Fibroblast of lung (primary cell): ENCODE results near the gene CDKAL1. TPM values are rescaled to one million over a fixed set of nuclear protein-coding genes. Genes with fewer than 3 reads are reported as not detected.

ENCODE experiments used
- DNase-seq, 2 donors: peaks; one replicate each; pipeline versions ENCODE4 v3.0.0 to v3.0.0-alpha.2; 2010; ENCODE audit warnings: low read depth in 2 of 2
- H2AFZ ChIP-seq: 2 replicates; pipeline ENCODE4 v1.5.1; 2012; ENCODE audit warnings: low read length, control low read depth, inconsistent platforms
- H3K27ac ChIP-seq: 2 replicates; pipeline ENCODE4 v1.5.1; 2011; ENCODE audit warnings: low read length, control low read depth; ENCODE audit not compliant: insufficient read depth
- H3K27me3 ChIP-seq: 2 replicates; pipeline ENCODE4 v1.5.1; 2011; ENCODE audit warnings: mild to moderate bottlenecking, low read length; ENCODE audit not compliant: control insufficient read depth, insufficient read depth
- H3K36me3 ChIP-seq: 2 replicates; pipeline ENCODE4 v1.5.1; 2011; ENCODE audit warnings: low read length; ENCODE audit not compliant: control insufficient read depth, insufficient read depth
- H3K4me1 ChIP-seq: 2 replicates; pipeline ENCODE4 v1.5.1; 2011; ENCODE audit warnings: low read length; ENCODE audit not compliant: control insufficient read depth, insufficient read depth; ENCODE audit errors: extremely low read depth
- H3K4me2 ChIP-seq: 2 replicates; pipeline ENCODE4 v1.5.1; 2011; ENCODE audit warnings: low read length, control low read depth; ENCODE audit not compliant: insufficient read depth; ENCODE audit errors: extremely low read depth
- H3K4me3 ChIP-seq, 4 experiments: fragments of 200-600 bp in 1 of 4; sonication (generic) in 1 of 4; replicated peaks in 1 of 4; 2 replicates each; pipeline ENCODE4 v1.5.1; 2011 to 2016; ENCODE audit warnings: low read length in 4 of 4, low read depth in 3 of 4, mild to moderate bottlenecking in 3 of 4, control low read depth in 2 of 4, inconsistent platforms in 1 of 4, mixed read lengths in 1 of 4; ENCODE audit not compliant: insufficient read depth in 1 of 4; ENCODE audit errors: control extremely low read depth in 1 of 4
- H3K79me2 ChIP-seq: 2 replicates; pipeline ENCODE4 v1.5.1; 2012; ENCODE audit warnings: mild to moderate bottlenecking, low read length, inconsistent platforms; ENCODE audit not compliant: control insufficient read depth, insufficient read depth
- H3K9ac ChIP-seq: 2 replicates; pipeline ENCODE4 v1.5.1; 2011; ENCODE audit warnings: mild to moderate bottlenecking, low read length, control low read depth; ENCODE audit not compliant: insufficient read depth
- H3K9me3 ChIP-seq: 2 replicates; pipeline ENCODE4 v1.5.1; 2012; ENCODE audit warnings: low read depth, low read length; ENCODE audit not compliant: control insufficient read depth, insufficient read depth
- H4K20me1 ChIP-seq: 2 replicates; pipeline ENCODE4 v1.5.1; 2011; ENCODE audit warnings: low read length; ENCODE audit not compliant: control insufficient read depth, insufficient read depth; ENCODE audit errors: extremely low read depth
- EZH2 ChIP-seq: IDR thresholded peaks from 2 replicates; pipeline ENCODE4 v1.5.1; 2012; ENCODE audit warnings: low read length, control low read depth, mild to moderate bottlenecking; ENCODE audit errors: missing control alignments
- polyA plus RNA-seq, 2 donors: library from polyadenylated mRNA; depleted of rRNA in 1 of 2; stranded (reverse) in 1 of 2; unstranded in 1 of 2; fragments of >200 nt; gene quantifications; 2 replicates each; pipeline ENCODE4 v1.2.1, GENCODE V29; 2011 to 2012; ENCODE audit warnings: missing spikeins in 1 of 2
- total RNA-seq: library from RNA; depleted of rRNA; stranded (reverse); fragments of >200 nt; gene quantifications from 2 replicates; pipeline ENCODE4 v1.2.1, GENCODE V29; 2014
- TF ChIP-seq, protein P1 (sequence below), 2 donors: IDR thresholded peaks in 1 of 2; conservative IDR thresholded peaks in 1 of 2; 1 replicate in 1 of 2; 2 replicates in 1 of 2; pipeline ENCODE4 v1.5.1; 2011 to 2012; ENCODE audit warnings: low read length in 2 of 2, control low read depth in 1 of 2, inconsistent platforms in 1 of 2, low read depth in 1 of 2, mild to moderate bottlenecking in 1 of 2

CDKAL1 gene
- total and polyA plus RNA-seq, 2 donors (not counting 1 experiment from before 2014, with no cell fraction given) = 7.4 to 15.0 TPM

DNA sequence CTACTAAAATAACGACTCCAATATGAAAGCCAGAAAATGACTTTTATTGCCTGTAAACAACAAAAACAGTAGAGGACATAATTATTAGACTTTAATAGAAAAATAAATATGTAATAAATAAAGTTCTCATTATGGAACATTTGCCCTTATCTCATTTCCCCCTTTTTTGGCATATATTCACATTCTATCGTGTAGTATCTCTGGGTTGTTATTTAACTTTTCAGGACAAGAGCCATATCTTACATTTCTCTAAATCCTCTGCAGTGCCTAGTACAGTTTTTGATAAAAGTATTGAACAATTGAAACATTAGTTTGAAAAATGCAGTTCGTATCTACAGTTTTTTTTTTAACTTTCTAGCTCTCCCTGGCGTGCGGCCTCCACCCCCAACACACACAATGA, 617.3 kb downstream of the CDKAL1 start:
- H3K4me3 ChIP-seq = no peak overlapping the region
- no peak for TF ChIP-seq EZH2
- TF ChIP-seq, protein P1, sequence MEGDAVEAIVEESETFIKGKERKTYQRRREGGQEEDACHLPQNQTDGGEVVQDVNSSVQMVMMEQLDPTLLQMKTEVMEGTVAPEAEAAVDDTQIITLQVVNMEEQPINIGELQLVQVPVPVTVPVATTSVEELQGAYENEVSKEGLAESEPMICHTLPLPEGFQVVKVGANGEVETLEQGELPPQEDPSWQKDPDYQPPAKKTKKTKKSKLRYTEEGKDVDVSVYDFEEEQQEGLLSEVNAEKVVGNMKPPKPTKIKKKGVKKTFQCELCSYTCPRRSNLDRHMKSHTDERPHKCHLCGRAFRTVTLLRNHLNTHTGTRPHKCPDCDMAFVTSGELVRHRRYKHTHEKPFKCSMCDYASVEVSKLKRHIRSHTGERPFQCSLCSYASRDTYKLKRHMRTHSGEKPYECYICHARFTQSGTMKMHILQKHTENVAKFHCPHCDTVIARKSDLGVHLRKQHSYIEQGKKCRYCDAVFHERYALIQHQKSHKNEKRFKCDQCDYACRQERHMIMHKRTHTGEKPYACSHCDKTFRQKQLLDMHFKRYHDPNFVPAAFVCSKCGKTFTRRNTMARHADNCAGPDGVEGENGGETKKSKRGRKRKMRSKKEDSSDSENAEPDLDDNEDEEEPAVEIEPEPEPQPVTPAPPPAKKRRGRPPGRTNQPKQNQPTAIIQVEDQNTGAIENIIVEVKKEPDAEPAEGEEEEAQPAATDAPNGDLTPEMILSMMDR (conservative IDR thresholded peaks at IDR 0.05 in 1 of 2, IDR thresholded peaks at IDR 0.05 in 1 of 2; ENCODE audit: low read depth in 1 of 2, low read length in 2 of 2) = no peak
- H3K36me3 ChIP-seq = no peaks in the 10 kb centered on the region
- H3K27me3 ChIP-seq = no peaks in the 10 kb centered on the region
- H3K4me1 ChIP-seq = no peaks in the 10 kb centered on the region
- no peaks in the 10 kb centered on the region for H4K20me1 ChIP-seq
- no peak overlapping the region for H2AFZ ChIP-seq
- H3K9me3 ChIP-seq = no peaks in the 10 kb centered on the region
- H3K4me2 ChIP-seq = no peak overlapping the region
- H3K27ac ChIP-seq = no peak overlapping the region
- no peaks in the 10 kb centered on the region for H3K79me2 ChIP-seq
- no peak for DNase-seq
- no peak overlapping the region for H3K9ac ChIP-seq

DNA sequence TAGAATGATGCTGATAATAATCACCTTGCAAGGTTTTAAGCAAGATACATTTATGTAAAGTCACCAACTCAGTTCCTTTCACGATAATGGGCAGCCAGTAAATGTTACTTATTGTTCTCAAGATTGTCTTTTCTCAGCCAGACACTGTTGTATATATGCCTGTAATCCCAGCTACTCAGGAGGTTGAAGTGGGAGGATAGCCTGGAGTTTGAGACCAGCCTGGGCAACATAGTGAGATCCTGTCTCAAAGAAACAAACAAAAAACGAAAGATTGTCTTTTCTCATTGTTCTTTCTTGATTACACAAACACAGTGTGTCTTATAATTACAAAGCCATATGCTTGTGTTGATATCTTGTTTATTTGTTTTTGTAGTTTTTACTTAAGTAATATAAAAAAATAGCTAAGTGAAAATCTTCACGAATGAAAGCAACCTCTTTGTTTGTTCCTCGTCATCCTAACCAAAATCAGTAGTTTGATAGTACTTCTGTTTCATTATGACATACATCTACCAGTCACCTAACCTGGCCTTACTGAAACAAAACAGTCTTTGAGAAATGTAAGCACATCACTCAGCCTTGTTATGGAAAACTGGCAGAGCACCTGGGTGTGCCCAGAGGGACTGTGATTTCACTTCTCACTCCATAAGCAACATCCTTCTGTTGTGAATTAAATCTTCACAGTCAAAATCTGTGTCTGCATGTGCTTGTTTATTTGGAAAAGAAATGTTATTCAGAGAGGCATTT, 623.1 kb downstream of the CDKAL1 start:
- Histone ChIP-seq H3K36me3 (no peaks in the 10 kb centered on the region), H4K20me1 (no peaks in the 10 kb centered on the region), H3K27ac (no peak overlapping the region), H3K4me1 (no peaks in the 10 kb centered on the region), H3K4me2 (no peak overlapping the region), H3K4me3 (no peak overlapping the region), H2AFZ (no peak overlapping the region), H3K9me3 (no peaks in the 10 kb centered on the region), H3K27me3 (no peaks in the 10 kb centered on the region), H3K9ac (no peak overlapping the region), H3K79me2 (no peaks in the 10 kb centered on the region)
- no peak for TF ChIP-seq EZH2
- TF ChIP-seq, protein P1 (conservative IDR thresholded peaks at IDR 0.05 in 1 of 2, IDR thresholded peaks at IDR 0.05 in 1 of 2; ENCODE audit: low read depth in 1 of 2, low read length in 2 of 2) = no peak
- DNase-seq = no peak

DNA sequence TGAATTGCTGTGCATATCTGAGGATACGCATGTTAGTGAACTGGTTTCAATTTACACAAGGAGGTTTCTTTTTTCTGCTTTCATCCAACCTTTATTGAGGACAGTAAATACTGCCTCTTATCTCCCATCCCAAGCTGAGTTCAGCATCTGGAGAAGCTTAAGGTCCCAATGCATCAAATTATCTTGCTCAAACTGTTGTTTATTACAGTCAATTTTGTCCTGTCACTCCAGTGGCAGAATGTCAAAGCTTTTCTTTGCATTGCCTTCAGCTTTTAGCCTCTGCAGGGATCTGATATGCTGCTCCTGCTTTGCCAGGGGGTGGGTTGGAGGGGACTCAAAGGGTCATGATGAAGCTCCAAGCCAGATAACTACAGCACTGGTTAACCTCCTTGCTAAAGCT, 623.9 kb downstream of the CDKAL1 start:
- Histone ChIP-seq H3K4me1 (no peaks in the 10 kb centered on the region), H3K36me3 (no peaks in the 10 kb centered on the region), H3K27me3 (no peaks in the 10 kb centered on the region), H2AFZ (no peak overlapping the region), H3K9me3 (no peaks in the 10 kb centered on the region), H3K9ac (no peak overlapping the region), H3K79me2 (no peaks in the 10 kb centered on the region), H3K4me2 (no peak overlapping the region), H4K20me1 (no peaks in the 10 kb centered on the region), H3K27ac (no peak overlapping the region), H3K4me3 (no peak overlapping the region)
- no peak for DNase-seq
- TF ChIP-seq EZH2 = no peak
- TF ChIP-seq, protein P1 (conservative IDR thresholded peaks at IDR 0.05 in 1 of 2, IDR thresholded peaks at IDR 0.05 in 1 of 2; ENCODE audit: low read depth in 1 of 2, low read length in 2 of 2) = no peak
